Spleen (tissue), 11 donors: ENCODE measurements around the gene SPTBN5. TPM values are rescaled to one million over a fixed set of nuclear protein-coding genes. Genes with fewer than 3 reads are reported as not detected.

Source experiments
- DNase-seq: peaks from one replicate; pipeline ENCODE4 v3.0.0-alpha.2; 2020
- H3K27ac ChIP-seq, 8 donors: fragments of 200-600 bp; sonication (generic) in 7 of 8; 1 replicate in 4 of 8; 2 replicates in 4 of 8; pipeline versions ENCODE4 v1.5.0 to v1.8.0; 2016 to 2021; ENCODE audit warnings: inconsistent platforms in 4 of 8, mild to moderate bottlenecking in 4 of 8, moderate library complexity in 1 of 8
- H3K27me3 ChIP-seq, 7 donors: fragments of 200-600 bp; sonication (generic) in 6 of 7; replicated peaks in 1 of 7; 1 replicate in 4 of 7; 2 replicates in 3 of 7; pipeline versions ENCODE4 v1.5.0 to v1.8.0; 2016 to 2021; ENCODE audit warnings: inconsistent platforms in 3 of 7, mild to moderate bottlenecking in 1 of 7
- H3K36me3 ChIP-seq, 6 donors: fragments of 200-600 bp; sonication (generic) in 5 of 6; 1 replicate in 4 of 6; 2 replicates in 2 of 6; pipeline versions ENCODE4 v1.5.0 to v1.8.0; 2016 to 2021; ENCODE audit warnings: inconsistent platforms in 2 of 6
- H3K4me1 ChIP-seq, 6 donors: fragments of 200-600 bp; sonication (generic) in 5 of 6; 1 replicate in 3 of 6; 2 replicates in 3 of 6; pipeline versions ENCODE4 v1.5.0 to v1.8.0; 2016 to 2021; ENCODE audit warnings: inconsistent platforms in 3 of 6
- H3K4me3 ChIP-seq, 8 donors: fragments of 200-600 bp; sonication (generic) in 7 of 8; 1 replicate in 4 of 8; 2 replicates in 4 of 8; pipeline versions ENCODE4 v1.5.0 to v1.8.0; 2016 to 2021; ENCODE audit warnings: inconsistent platforms in 4 of 8, mild to moderate bottlenecking in 4 of 8, moderate library complexity in 2 of 8
- H3K9me3 ChIP-seq, 8 donors: fragments of 200-600 bp; sonication (generic) in 7 of 8; 1 replicate in 4 of 8; 2 replicates in 4 of 8; pipeline versions ENCODE4 v1.5.0 to v1.8.0; 2016 to 2021; ENCODE audit warnings: inconsistent platforms in 4 of 8
- CTCF ChIP-seq, 11 experiments: fragments of 200-600 bp in 7 of 11; fragments of 450-650 bp in 4 of 11; sonication (generic) in 4 of 11; IDR thresholded peaks in 8 of 11; conservative IDR thresholded peaks in 3 of 11; 1 replicate in 7 of 11; 2 replicates in 4 of 11; pipeline versions ENCODE4 v1.4.0 to v1.8.0; 2016 to 2021; ENCODE audit warnings: antibody characterized with exemption in 11 of 11, inconsistent platforms in 4 of 11, mild to moderate bottlenecking in 1 of 11
- POLR2A ChIP-seq, 3 donors: fragments of 450-650 bp; IDR thresholded peaks; one replicate each; pipeline ENCODE4 v1.5.1; 2017; ENCODE audit warnings: antibody characterized with exemption in 3 of 3, mild to moderate bottlenecking in 1 of 3
- POLR2AphosphoS5 ChIP-seq, 3 donors: sonication (generic); formaldehyde crosslinking; IDR thresholded peaks; one replicate each; pipeline ENCODE4 v1.5.1; 2017; ENCODE audit warnings: antibody characterized with exemption in 3 of 3
- WGBS, 5 donors: extraction: QIAGEN DNeasy Blood & Tissue Kit in 3 of 5; methylation state at CpG; one replicate each; pipeline versions ENCODE4 v1.1.5 to v1.1.7; 2013 to 2018; 5-methylcytosine and 5-hydroxymethylcytosine counted together
- intact Hi-C: fragments of 100-400 bp; cut with DNase I; formaldehyde crosslinking; loops from one replicate; pipeline ENCODE4 v1.15.0; 2023; ENCODE audit warnings: low total_unique reads
- polyA plus RNA-seq, 3 donors: library from polyadenylated mRNA; stranded (reverse); fragments of 200-250 nt; gene quantifications; one replicate each; pipeline ENCODE4 v1.2.1, GENCODE V29; 2013
- total RNA-seq, 7 donors: library from RNA; depleted of rRNA in 3 of 7; stranded (reverse); fragments of >200 nt in 3 of 7; fragmentation: NEBNext Ultra II Directional in 4 of 7; extraction: Animal tissue kit (Norgen Biotek cat#: 25700) in 4 of 7; gene quantifications; one replicate each; pipeline versions ENCODE4 v1.1.0 to v1.2.1, GENCODE V29; 2016 to 2021
- donor health status: healthy with polysubstance abuse.
- donor health status: DM: no; HTN: no; CAD: no; lungs with moderate emphysema.
- donor health status: DM: no; HTN: no; CAD: no.
- donor health status: Bipolar disorder and iron deficiency.
- donor health status: healthy.
- donor health status: DM: no; HTN: no; CAD: no.
- donor health status: DM: yes; HTN: yes; CAD: no.

SPTBN5 gene
- total and polyA plus RNA-seq, 10 donors, result 0.19 to 2.0 (median 0.73) TPM

GRCh38 chr15:41806291-41807181 lies 87.3 kb downstream of the SPTBN5 start:
- Histone ChIP-seq H3K4me3 (no peak overlapping the region), H3K9me3 (no peaks in the 10 kb centered on the region), H3K4me1 (peaks cover 0 to 23% (median 6%) of the 10 kb centered on the region in 6 donors), H3K27me3 (no peaks in the 10 kb centered on the region), H3K36me3 (peaks cover 0 to 35% (median 5%) of the 10 kb centered on the region in 6 donors), H3K27ac (no peak overlapping the region)
- TF ChIP-seq POLR2AphosphoS5 (IDR thresholded peaks at IDR 0.05) (peak in 1 of 3 donors; percentile 13), POLR2A (IDR thresholded peaks at IDR 0.05) (no peak), CTCF (IDR thresholded peaks at IDR 0.05 in 8 of 11, conservative IDR thresholded peaks at IDR 0.05 in 3 of 11) (no peak)
- 90 to 96% (median 92%) methylated on average over 9 to 10 of the region's 10 CpGs for WGBS, 5 donors
- intact Hi-C loops, result no loop called here
- no peak for DNase-seq

- Histone ChIP-seq H3K27me3 (no peaks in the 10 kb centered on the region), H3K9me3 (no peaks in the 10 kb centered on the region), H3K36me3 (peaks cover 0 to 43% (median 12%) of the 10 kb centered on the region in 6 donors), H3K27ac (no peak overlapping the region), H3K4me3 (no peak overlapping the region), H3K4me1 (peaks cover 0 to 14% (median 0%) of the 10 kb centered on the region in 6 donors)
- no peak for DNase-seq
- intact Hi-C loops, result no loop called here
- 76 to 96% (median 90%) methylated on average over 2 to 3 of the region's 3 CpGs for WGBS, 5 donors
- no peak for TF ChIP-seq CTCF (IDR thresholded peaks at IDR 0.05 in 8 of 11, conservative IDR thresholded peaks at IDR 0.05 in 3 of 11)
- no peak for TF ChIP-seq POLR2AphosphoS5 (IDR thresholded peaks at IDR 0.05)
- TF ChIP-seq POLR2A (IDR thresholded peaks at IDR 0.05), result no peak
These were observed 88.1 kb downstream of the SPTBN5 start for GRCh38 chr15:41805711-41806110.

- TF ChIP-seq POLR2A (IDR thresholded peaks at IDR 0.05) (no peak), CTCF (IDR thresholded peaks at IDR 0.05 in 8 of 11, conservative IDR thresholded peaks at IDR 0.05 in 3 of 11) (no peak), POLR2AphosphoS5 (IDR thresholded peaks at IDR 0.05) (no peak)
- Histone ChIP-seq H3K27ac (no peak overlapping the region), H3K4me3 (no peak overlapping the region), H3K4me1 (peaks cover 0 to 11% (median 0%) of the 10 kb centered on the region in 6 donors), H3K27me3 (no peaks in the 10 kb centered on the region), H3K9me3 (no peaks in the 10 kb centered on the region), H3K36me3 (peaks cover 0 to 50% (median 18%) of the 10 kb centered on the region in 6 donors)
- 62 to 75% (median 64%) methylated on average over 8 of the region's 8 CpGs for WGBS, 5 donors
- no peak for DNase-seq
- intact Hi-C loops, result no loop called here
These were observed 88.8 kb downstream of the SPTBN5 start for GRCh38 chr15:41804916-41805666.

- no peak overlapping the region for H3K4me3 ChIP-seq
- DNase-seq, result no peak
- H3K9me3 ChIP-seq, result no peaks in the 10 kb centered on the region
- peaks cover 0 to 4% (median 0%) of the 10 kb centered on the region in 6 donors for H3K4me1 ChIP-seq
- H3K27ac ChIP-seq, result no peak overlapping the region
- intact Hi-C loops, result no loop called here
- WGBS, 5 donors, result 82 to 100% (median 96%) methylated on average over 2 of the region's 2 CpGs
- H3K36me3 ChIP-seq, result peaks cover 0 to 57% (median 19%) of the 10 kb centered on the region in 6 donors
- TF ChIP-seq POLR2AphosphoS5 (IDR thresholded peaks at IDR 0.05) (no peak), CTCF (IDR thresholded peaks at IDR 0.05 in 8 of 11, conservative IDR thresholded peaks at IDR 0.05 in 3 of 11) (no peak), POLR2A (IDR thresholded peaks at IDR 0.05) (no peak)
- H3K27me3 ChIP-seq, result no peaks in the 10 kb centered on the region
These were observed 89.5 kb downstream of the SPTBN5 start for GRCh38 chr15:41804361-41804760.
